Ovary (tissue), 9 donors: ENCODE measurements around the gene TMEM167A. TPM values are rescaled to one million over a fixed set of nuclear protein-coding genes. Genes with fewer than 3 reads are reported as not detected.

Experiments
- DNase-seq, 5 donors: peaks; one replicate each; pipeline ENCODE4 v3.0.0-alpha.2; 2019 to 2020
- H3K27ac ChIP-seq, 2 donors: fragments of 200-600 bp; one replicate each; pipeline versions ENCODE4 v1.5.1 to v1.8.0; 2019 to 2022
- H3K27me3 ChIP-seq: fragments of 200-600 bp; one replicate; pipeline ENCODE4 v1.8.0; 2022
- H3K36me3 ChIP-seq: fragments of 200-600 bp; sonication (generic); one replicate; pipeline ENCODE4 v1.5.1; 2019
- H3K4me1 ChIP-seq: one replicate; pipeline ENCODE4 v1.8.1; 2013; ENCODE audit warnings: mild to moderate bottlenecking, moderate library complexity; ENCODE audit not compliant: insufficient read depth
- H3K4me3 ChIP-seq: fragments of 200-600 bp; sonication (generic); one replicate; pipeline ENCODE4 v1.5.1; 2017
- H3K9me3 ChIP-seq, 2 donors: fragments of 200-600 bp in 1 of 2; sonication (generic) in 1 of 2; one replicate each; pipeline versions ENCODE4 v1.5.1 to v1.8.1; 2013 to 2019; ENCODE audit warnings: mild to moderate bottlenecking in 1 of 2, moderate library complexity in 1 of 2
- EP300 ChIP-seq: sonication (generic); formaldehyde crosslinking; IDR thresholded peaks from one replicate; pipeline ENCODE4 v1.6.1; 2017; ENCODE audit warnings: antibody characterized with exemption
- POLR2A ChIP-seq: fragments of 450-650 bp; IDR thresholded peaks from one replicate; pipeline ENCODE4 v1.6.1; 2017; ENCODE audit warnings: antibody characterized with exemption, mild to moderate bottlenecking, moderate library complexity
- WGBS, 3 donors: extraction: QIAGEN DNeasy Blood & Tissue Kit in 1 of 3; methylation state at CpG; one replicate each; pipeline versions ENCODE4 v1.1.5 to v1.1.7; 2013 to 2017; 5-methylcytosine and 5-hydroxymethylcytosine counted together
- intact Hi-C, 4 donors: fragments of 100-400 bp; cut with DNase I; formaldehyde crosslinking; loops; one replicate each; pipeline versions ENCODE4 v1.11.0 to v1.15.1; 2022 to 2023
- polyA plus RNA-seq, 2 donors: library from polyadenylated mRNA; stranded (reverse); fragments of 200-250 nt in 1 of 2; fragments of 350-450 nt in 1 of 2; fragmentation: Illumina TruSeq in 1 of 2; extraction: RNeasy Lipid Tissue Mini Kit (QIAGEN cat#74804) in 1 of 2; gene quantifications; one replicate each; pipeline ENCODE4 v1.2.3, GENCODE V29; 2013 to 2014
- small RNA-seq: library from RNA; depleted of rRNA; stranded (forward); fragments of <200 nt; gene quantifications from one replicate; pipeline ENCODE3, GENCODE V24; 2016
- total RNA-seq, 7 donors: library from RNA; depleted of rRNA in 2 of 7; stranded (reverse); fragments of >200 nt in 2 of 7; fragmentation: NEBNext Ultra II Directional in 3 of 7; extraction: Animal tissue kit (Norgen Biotek cat#: 25700) in 3 of 7; gene quantifications; one replicate each; pipeline versions ENCODE4 v1.1.0 to v1.2.4, GENCODE V29; 2016 to 2023
- TF ChIP-seq, protein P1 (sequence below), 3 donors: fragments of 450-650 bp in 2 of 3; fragments of 200-600 bp in 1 of 3; IDR thresholded peaks; one replicate each; pipeline versions ENCODE4 v1.5.1 to v1.8.0; 2016 to 2022; ENCODE audit warnings: antibody characterized with exemption in 3 of 3, mild to moderate bottlenecking in 1 of 3
- donor health status: DM: no; HTN: no; CAD: no; lungs with moderate emphysema.
- donor health status: DM: no; HTN: no; CAD: no.
- donor health status: Bipolar disorder and iron deficiency.
- donor health status: DM: yes; HTN: yes; CAD: no.
- donor health status: DM: no; HTN: no; CAD: no.
- donor health status: DM: yes; HTN: yes; CAD: no.

TMEM167A gene
- total and polyA plus RNA-seq, 9 donors = 17.8 to 49.2 (median 30.5) TPM

DNA sequence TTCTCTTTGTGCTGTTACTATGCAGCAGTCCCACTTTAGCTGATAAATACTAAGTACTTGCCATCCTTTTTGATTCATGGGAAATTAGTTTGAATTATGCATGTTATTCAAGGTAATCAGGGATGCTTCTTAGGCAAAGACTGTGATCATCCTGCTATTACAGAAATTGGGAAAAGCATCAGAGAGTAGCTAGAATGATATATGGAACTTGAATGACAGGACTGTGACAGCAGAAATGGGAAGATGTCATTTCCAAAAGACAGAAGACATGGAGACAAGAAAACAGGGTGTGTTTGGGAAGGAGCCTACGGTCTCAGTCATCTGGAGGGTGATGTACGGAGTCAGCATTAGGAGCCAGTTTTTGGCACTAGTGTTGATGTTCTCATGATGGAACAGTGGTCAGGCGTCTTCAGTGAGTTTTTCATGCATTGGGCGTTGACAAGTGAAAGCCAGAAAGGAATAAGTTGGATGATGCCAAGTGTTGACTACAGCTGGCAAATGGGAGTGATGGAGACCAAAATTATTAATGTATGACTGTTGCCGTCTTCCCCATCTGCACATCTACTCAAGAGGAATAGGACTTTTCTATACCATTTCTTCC is 70.4 kb downstream of the TMEM167A start:
- H3K4me1 ChIP-seq = no peaks in the 10 kb centered on the region
- H3K36me3 ChIP-seq = no peaks in the 10 kb centered on the region
- no peak overlapping the region for H3K27ac ChIP-seq
- no peaks in the 10 kb centered on the region for H3K9me3 ChIP-seq
- no peaks in the 10 kb centered on the region for H3K27me3 ChIP-seq
- intact Hi-C loops = no loop called here
- WGBS, 3 donors = 97 to 100% (median 97%) methylated on average over 5 of the region's 5 CpGs
- DNase-seq = no peak
- H3K4me3 ChIP-seq = no peak overlapping the region
- TF ChIP-seq, protein P1, sequence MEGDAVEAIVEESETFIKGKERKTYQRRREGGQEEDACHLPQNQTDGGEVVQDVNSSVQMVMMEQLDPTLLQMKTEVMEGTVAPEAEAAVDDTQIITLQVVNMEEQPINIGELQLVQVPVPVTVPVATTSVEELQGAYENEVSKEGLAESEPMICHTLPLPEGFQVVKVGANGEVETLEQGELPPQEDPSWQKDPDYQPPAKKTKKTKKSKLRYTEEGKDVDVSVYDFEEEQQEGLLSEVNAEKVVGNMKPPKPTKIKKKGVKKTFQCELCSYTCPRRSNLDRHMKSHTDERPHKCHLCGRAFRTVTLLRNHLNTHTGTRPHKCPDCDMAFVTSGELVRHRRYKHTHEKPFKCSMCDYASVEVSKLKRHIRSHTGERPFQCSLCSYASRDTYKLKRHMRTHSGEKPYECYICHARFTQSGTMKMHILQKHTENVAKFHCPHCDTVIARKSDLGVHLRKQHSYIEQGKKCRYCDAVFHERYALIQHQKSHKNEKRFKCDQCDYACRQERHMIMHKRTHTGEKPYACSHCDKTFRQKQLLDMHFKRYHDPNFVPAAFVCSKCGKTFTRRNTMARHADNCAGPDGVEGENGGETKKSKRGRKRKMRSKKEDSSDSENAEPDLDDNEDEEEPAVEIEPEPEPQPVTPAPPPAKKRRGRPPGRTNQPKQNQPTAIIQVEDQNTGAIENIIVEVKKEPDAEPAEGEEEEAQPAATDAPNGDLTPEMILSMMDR (IDR thresholded peaks at IDR 0.05) = no peak
- TF ChIP-seq POLR2A (no peak), EP300 (no peak)

DNA sequence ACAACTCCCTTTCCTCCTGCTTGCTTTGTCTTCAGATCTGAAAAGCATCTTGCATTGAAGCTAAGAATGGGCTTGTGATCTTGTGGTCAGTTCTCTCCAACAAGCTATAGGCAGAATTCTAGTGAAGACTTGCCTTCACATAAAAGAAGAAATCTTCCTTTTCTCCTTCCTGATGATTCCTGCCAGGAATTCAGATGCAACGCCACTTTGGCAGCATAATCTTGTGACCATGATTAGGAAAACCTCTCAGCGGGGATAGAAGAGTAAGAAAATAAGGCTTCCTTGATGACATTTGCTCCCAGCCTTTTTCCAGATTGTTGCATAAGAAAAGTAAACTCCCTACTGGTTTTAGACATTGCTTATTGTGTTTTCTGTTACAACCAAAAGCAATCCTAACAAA is 73.4 kb downstream of the TMEM167A start:
- Histone ChIP-seq H3K36me3 (no peaks in the 10 kb centered on the region), H3K9me3 (no peaks in the 10 kb centered on the region), H3K4me1 (no peaks in the 10 kb centered on the region), H3K27ac (no peak overlapping the region), H3K4me3 (no peak overlapping the region), H3K27me3 (no peaks in the 10 kb centered on the region)
- intact Hi-C loops = no loop called here
- no peak for TF ChIP-seq EP300
- 54 to 65% (median 63%) methylated on average over 2 of the region's 2 CpGs for WGBS, 3 donors
- no peak for DNase-seq

Small RNA genes within 50 kb of the gene (small RNA-seq; reads per million reads assigned to genes)
- gene SCARNA18 = 0.20 reads per million

Other genes with a start within 250 kb of the TMEM167A start
- gene XRCC4, start 153 bp upstream of the TMEM167A start, total RNA-seq = 1 to 10 TPM; 1.5 to 4.7 (median 2.6) TPM
- gene XRCC4, start 153 bp upstream of the TMEM167A start, polyA plus RNA-seq = 1 to 10 TPM; 3.2 to 4.1 TPM